HG02943 (cell line): ENCODE results near the gene TBC1D4.

Experiments used
- ATAC-seq: cut with Tn5 transposase; IDR thresholded peaks from one replicate; pipeline ENCODE4 v1.9.1; 2021; ENCODE audit warnings: mild to moderate bottlenecking, low read depth, moderate library complexity; ENCODE audit not compliant: unreplicated experiment

TBC1D4 gene

GRCh38 chr13:75399168-75399878 lies 82.6 kb downstream of the TBC1D4 start:
- ATAC-seq = no peak

- no peak for ATAC-seq
Measured at GRCh38 chr13:75398072-75398471, 83.9 kb downstream of the TBC1D4 start.

GRCh38 chr13:75395901-75396300 lies 86.1 kb downstream of the TBC1D4 start:
- no peak for ATAC-seq

GRCh38 chr13:75395066-75395465 lies 86.9 kb downstream of the TBC1D4 start:
- ATAC-seq = no peak

GRCh38 chr13:75393839-75394520 lies 88.0 kb downstream of the TBC1D4 start:
- ATAC-seq = no peak

GRCh38 chr13:75391432-75392100 lies 90.4 kb downstream of the TBC1D4 start:
- ATAC-seq = no peak

- ATAC-seq = no peak
Measured at GRCh38 chr13:75390229-75390628, 91.7 kb downstream of the TBC1D4 start.

- ATAC-seq = no peak
Measured at GRCh38 chr13:75385708-75386083, 96.3 kb downstream of the TBC1D4 start.

GRCh38 chr13:75384879-75385707 lies 96.9 kb downstream of the TBC1D4 start:
- no peak for ATAC-seq

GRCh38 chr13:75383064-75383715 lies 98.8 kb downstream of the TBC1D4 start:
- ATAC-seq = no peak

- no peak for ATAC-seq
Measured at GRCh38 chr13:75378301-75378700, 103.7 kb downstream of the TBC1D4 start.

- ATAC-seq = no peak
Measured at GRCh38 chr13:75376792-75377402, 105.1 kb downstream of the TBC1D4 start.

- no peak for ATAC-seq
Measured at GRCh38 chr13:75375329-75375728, 106.6 kb downstream of the TBC1D4 start.

GRCh38 chr13:75373988-75374387 lies 108.0 kb downstream of the TBC1D4 start:
- ATAC-seq = no peak

- ATAC-seq = no peak
Measured at GRCh38 chr13:75372923-75373841, 108.8 kb downstream of the TBC1D4 start.

- ATAC-seq = peak; percentile 68
Measured at GRCh38 chr13:75372517-75372916, 109.5 kb downstream of the TBC1D4 start.

- no peak for ATAC-seq
Measured at GRCh38 chr13:75371203-75371602, 110.8 kb downstream of the TBC1D4 start.

- ATAC-seq = no peak
Measured at GRCh38 chr13:75370774-75371173, 111.2 kb downstream of the TBC1D4 start.

GRCh38 chr13:75369981-75370380 lies 112.0 kb downstream of the TBC1D4 start:
- ATAC-seq = no peak
